ENCODE results near the gene NANOS3.
A peak's percentile ranks its signal among the peaks of the same experiment; 100 is the strongest.
"Not testable (repeated sequence)": the region's sequence is repeated elsewhere in the genome, so short reads cannot be mapped to it uniquely, and the experiment has no call there.

Gene NANOS3

DNA sequence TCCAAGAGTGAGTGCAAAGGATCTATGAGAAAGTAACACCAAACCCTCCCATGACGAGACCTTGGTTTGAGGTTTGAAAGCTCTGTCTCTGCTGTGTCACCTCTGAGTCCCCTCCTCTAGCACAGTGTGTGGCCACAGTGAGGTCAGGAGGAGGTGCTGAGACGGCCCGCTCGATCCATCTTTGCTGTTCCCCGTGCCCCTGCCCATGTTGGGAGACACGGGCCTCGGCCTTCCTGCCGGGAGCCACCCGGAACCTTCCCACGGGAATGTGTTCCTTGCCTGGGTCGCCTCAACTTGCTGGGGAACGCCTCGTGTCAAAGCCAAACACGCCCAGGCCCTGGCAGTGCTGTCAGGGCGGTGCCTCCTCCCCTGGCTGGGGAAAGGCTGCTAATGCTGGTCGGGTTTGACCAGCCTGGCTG is 10.1 kb downstream of the NANOS3 start:
- DNase-seq: no peak

DNA sequence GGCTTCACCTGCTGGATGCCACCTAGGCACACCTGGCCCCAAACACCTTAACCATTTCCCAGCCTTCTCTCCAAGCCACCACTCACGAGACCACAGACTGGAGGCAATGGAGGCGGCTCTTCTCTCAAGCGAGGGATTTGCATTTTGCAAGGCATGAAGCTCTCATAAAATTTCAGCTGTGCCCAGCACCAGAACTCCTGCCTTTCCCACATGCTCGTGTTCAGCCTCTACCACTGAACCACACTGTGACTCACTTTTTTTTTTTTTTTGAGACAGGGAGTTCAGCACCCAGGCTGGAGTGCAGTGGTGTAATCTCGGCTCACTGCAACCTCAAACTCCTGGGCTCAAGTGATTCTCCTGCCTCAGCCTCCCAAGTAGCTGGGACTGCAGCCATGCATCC is 10.6 kb downstream of the NANOS3 start:
- DNase-seq: no peak

DNA sequence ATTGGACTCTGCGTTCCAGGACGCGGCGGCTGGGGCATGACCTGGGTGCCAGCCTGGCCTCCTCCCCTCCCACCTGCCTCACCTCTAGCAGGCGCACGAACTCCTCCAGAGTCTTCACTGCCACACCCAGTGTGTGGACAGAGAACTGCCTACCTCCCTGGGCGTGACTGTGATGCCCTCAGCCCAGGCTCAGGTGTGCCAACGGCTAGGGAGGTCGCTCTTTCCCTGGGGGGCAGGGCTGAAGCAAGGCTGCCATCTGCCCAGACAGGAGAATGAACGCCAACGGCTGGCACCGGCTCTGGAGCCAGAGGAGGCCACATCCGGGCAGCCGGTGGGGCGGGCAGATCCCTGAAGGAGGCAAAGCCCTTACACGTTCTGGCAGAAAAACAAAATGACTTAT is 11.3 kb downstream of the NANOS3 start:
- DNase-seq: no peak

DNA sequence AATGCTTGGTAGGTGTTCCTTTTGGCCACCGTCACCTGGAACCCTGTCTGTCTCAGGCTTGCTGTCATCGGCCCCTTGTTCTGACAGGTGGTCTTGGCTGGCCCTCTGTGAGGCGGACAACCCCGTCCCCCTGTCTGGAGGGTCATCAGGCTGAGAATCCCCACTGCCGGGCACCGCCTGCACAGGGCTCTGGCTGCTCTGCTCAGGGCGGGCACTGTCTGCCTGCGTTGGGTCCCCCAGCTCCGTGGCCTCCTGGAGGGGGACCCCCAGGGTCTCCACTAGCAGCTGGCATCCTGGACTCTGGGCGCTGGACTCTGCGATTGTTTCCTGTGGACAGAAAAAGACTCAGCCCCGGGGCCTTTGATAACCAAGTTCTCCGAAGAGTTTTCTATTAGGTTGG is 13.2 kb downstream of the NANOS3 start:
- no peak for DNase-seq

DNA sequence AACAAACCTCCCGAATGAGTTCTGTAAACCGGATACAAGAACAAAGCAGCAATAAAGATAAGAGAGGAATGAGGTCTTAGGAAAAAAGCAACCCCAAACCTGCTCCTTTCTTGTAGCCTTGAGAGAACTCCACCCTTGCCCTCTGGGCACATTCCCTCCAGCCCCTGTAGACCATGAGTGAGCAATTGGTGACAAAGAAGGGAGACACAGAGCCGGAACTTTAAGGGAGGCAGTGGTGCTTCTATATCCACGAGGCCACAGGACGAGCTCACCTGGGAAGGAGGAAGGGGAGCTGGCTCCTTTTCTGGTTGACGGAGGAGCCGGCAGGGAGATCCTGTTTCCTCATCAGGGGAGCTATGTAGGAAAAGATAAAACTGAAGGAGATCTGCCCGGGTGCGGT is 15.9 kb downstream of the NANOS3 start:
- no peak for DNase-seq

DNA sequence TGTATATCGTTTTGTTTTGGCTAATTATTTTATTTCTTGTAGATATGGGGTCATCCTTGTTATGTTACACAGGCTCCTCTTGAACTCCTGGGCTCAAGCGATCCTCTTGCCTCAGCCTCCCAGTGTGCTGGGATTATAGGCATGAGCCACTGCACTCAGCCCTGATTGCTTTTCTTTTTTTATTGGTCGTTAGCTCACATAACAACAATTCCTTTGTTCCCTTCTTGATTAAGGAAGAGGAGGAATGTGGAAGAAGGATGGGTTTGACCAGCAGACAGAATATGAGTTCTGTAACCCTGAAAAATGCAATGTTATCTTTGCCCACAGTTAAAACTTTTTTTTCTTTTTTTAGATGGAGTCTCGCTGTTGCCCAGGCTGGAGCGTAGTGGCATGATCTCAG is 17.6 kb downstream of the NANOS3 start:
- no peak for DNase-seq

DNA sequence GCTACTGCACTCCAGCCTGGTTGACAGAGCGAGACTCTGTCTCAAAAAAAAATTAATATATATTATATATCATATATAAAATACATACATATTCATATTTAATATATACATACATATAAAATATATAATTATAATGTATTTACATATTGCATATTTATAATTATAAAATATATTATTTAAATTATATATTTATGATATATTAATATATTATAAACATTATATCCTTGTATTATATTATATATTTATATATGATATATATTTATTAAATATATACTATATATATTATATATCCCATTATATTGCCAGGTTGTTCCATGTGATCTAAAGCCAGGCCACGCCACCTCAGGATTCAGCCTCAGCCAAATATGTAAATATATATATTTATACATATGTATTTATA is 19.3 kb downstream of the NANOS3 start:
- no peak for DNase-seq

DNA sequence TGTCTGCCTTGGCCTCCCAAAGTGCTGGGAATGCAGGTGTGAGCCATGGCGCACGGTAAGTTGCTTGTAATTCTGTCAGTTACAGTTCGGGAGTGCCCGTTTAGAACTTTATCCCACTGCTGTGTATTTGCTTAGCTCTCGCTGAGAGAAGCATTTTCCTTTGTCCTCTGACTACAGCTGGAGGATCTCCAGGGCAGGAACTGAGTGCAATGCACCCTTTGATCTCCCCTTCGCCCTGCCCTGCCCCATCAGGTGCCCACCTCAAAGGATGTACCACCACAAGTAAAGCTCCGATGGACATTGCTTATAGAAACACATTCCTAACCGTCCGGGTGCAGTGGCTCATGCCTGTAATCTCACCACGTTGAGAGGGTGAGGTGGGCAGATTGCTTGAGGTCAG is 22.5 kb downstream of the NANOS3 start:
- DNase-seq: no peak

DNA sequence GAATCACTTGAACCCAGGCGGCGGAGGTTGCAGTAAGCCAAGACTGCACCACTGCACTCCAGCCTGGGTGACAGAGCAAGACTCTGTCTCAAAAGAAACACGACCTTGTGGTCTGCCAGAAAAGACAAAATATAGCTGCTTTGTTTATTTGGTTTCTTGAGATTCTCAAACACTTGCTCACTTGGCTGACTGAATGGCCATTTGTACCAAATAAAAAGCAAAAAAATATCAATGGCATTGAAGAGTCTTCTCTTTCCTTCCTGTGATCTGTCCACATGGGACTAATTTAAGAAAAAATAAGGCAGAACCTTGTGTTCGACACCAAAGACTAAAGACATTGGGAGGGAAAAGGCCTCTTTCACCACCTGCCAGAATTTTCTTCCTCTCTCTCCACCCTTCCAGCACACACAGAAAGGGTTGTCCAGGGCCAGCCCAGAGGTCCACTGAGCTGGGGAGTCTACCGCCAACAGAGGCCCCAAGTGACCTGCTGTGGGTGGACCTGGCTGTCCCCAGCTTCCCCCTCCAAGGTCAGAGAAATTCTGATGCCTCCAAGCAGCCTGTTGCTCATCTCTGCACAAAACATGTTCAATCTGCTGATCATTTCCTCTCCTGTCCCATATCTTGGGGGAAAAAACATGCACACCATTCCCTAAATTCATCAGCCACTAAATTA is 23.1 kb downstream of the NANOS3 start:
- no peak for DNase-seq

DNA sequence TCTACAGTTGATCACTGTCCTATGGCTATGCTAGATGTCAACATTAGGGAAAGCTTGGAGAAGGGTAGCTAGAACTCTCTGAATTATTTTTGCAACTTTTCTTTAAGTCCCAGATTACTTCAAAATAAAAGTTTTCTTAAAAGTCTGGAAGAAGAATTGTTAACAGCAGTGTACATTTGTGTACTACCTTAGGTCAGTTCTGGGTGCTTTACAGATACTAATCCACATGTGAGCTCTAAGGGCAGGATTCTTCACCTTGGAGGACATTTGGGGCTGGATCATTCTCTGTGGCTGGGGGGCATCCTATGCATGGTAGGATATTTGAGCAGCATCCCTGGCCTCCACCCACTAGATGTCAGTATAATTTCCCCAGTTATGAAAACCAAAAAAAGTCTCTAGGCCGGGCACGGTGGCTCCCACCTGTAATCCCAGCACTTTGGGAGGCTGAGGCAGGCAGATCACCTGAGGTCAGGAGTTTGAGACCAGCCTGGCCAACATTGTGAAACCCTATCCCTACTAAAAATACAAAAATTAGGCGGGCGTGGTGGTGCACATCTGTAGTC is 26.1 kb downstream of the NANOS3 start:
- DNase-seq: no peak

DNA sequence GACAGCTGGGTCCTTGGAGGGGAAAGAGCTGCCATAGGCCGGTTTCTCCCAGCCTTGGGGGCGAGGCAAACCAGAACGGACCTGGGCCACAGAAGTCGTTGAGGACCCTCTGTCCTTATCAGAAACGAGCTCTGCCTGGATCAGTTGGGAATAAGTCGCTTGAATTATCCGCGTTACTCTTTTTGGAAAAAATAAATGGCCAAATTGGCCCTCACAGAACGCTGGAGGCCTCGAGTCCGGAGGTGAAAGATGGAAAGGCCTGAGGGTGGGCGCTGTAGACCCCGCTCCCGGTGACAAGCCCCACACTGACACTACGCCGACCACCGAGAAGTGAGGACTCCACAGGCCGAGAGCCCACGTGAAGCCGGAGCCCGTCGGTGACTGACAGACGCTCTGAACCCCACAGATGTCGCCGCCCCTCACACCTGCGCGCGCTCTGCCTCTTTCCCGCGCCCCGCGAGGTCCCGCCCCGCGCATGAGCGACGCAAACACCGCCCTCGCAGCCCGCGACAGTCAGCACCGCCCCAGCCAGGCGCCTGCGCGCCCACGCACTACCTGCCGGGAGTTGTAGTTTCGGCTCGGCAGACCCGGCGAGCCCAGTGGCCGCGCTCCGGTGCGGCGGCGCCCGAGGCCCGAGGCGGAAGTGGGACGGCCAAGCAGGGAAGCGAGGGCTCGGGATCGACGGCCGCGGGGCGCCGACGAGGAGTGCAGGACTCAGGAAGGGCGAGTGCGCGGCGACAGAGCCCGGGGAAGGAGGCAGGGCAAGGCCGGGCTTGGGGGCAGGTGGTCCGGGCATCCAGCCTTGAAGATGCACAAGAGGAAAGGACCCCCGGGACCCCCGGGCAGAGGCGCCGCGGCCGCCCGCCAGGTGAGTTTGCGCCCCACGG is 28.9 kb downstream of the NANOS3 start, which contains the start of the genes BRME1 and CC2D1A:
Gene BRME1, minus strand, starts transcription at position 484 of the 887 bp plus-strand sequence. CDS start 1,225 bp downstream, outside the sequence.
Gene CC2D1A, plus strand, starts transcription at position 568 of the 887 bp plus-strand sequence. Its CDS starts 241 bp downstream, at position 809.
- DNase-seq: peak; percentile 50 to 72

DNA sequence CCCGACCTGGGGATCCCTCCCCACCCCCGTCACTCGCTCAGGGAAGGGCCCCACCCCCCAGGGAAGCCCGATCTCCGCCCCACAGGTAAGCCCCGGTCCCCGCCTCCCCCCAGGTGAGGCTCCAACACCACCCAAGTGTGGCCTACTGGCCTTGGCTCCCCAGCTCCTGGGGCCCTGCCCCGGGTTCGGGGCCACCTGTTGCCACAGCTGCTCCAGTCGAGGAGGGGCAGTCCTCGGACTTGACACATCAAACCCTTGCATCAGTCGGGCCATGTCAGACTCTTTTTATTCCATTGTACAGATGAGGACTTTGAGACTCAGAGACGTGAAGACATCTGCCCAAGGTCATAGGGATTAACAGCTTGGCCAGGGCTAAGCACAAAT is 29.6 kb downstream of the NANOS3 start:
- DNase-seq: no peak

DNA sequence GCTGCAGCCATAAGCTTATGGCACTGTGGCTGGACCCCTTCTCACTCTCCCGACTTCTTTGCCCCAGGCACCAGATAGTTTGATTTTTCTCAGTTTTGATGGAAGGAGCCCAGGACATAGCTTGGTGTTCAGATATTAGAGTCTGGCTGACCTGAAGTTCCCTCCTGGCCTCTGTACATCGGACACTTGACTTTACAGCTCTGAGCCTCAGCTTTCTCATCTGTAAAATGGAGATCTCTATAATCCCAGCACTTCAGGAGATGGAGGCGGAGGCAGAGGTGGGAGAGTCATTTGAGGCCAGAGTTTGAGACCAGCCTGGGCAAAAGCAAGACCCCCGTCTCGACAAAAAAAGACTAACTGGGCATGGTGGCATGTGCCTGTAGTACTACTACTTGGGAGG is 30.0 kb downstream of the NANOS3 start:
- no peak for DNase-seq

DNA sequence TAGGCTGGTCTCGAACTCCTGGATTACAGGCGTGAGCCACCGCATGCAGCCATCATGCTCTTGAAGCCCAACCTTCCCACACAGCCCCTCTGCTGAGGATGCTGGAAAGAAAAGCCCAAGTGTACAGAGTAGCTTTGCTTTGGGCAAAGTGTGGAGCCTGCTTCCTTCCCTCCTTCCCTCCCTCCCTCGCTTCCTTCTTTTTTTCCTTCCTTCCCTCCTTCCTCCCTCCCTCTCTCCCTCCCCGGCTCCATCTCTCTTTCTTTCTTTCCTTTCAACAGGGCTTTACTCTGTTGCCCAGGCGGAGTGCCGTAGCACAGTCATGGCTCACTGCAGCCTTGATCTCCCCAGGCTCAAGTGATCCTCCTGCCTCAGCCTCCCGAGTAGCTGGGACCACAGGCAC is 31.7 kb downstream of the NANOS3 start:
- DNase-seq: no peak

DNA sequence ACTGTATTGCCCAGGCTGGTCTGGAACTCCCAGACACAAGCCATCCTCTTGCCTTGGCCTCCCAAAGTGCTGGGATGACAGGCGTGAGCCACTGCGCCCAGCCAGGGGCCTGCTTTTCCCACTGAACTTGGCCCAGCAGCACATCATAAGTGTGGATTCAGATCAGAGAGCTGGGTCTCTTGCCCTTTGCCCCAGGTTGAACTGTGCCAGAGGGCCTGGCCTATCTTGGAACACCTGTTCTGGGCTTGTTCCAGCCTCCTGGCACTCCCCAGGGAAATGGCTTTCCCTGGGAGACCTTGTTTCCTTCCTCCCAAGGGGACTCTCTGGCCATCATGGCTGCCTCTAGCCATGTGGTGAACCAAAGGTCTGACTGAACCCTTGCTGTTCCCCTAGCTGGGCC is 32.5 kb downstream of the NANOS3 start:
- no peak for DNase-seq

DNA sequence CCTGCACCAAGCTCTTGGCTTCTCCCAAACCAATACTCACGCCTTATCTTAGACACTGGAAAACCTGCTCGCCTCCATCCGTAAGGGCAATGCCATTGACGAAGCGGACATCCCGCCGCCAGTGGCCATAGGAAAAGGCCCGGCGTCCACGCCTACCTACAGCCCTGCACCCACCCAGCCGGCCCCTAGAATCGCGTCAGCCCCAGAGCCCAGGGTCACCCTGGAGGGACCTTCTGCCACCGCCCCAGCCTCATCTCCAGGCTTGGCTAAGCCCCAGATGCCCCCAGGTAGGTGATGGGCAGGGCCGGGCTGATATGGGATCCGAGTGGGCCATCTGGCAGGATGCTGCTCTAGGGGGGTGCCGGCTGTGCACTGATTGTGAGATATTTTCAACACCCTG is 36.4 kb downstream of the NANOS3 start:
- DNase-seq: no peak

DNA sequence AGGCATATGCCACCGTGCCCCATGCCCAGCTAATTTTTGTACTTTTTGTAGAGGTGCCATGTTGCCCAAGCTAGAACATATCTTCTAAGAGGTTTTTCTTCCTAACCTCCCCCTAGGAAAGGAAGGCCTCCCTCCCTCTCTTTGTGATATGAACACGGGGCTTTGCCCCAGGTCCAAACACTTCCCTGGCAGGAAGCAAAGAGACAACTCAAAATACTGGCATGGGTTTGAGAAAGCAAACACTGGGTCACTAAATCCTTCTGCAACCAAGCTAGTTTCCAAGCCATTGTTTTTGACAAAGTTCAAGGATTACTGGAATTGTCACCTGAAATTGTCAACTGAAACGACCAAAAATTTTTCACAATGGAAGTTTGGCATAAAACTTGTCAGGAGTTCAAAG is 37.8 kb downstream of the NANOS3 start:
- no peak for DNase-seq

DNA sequence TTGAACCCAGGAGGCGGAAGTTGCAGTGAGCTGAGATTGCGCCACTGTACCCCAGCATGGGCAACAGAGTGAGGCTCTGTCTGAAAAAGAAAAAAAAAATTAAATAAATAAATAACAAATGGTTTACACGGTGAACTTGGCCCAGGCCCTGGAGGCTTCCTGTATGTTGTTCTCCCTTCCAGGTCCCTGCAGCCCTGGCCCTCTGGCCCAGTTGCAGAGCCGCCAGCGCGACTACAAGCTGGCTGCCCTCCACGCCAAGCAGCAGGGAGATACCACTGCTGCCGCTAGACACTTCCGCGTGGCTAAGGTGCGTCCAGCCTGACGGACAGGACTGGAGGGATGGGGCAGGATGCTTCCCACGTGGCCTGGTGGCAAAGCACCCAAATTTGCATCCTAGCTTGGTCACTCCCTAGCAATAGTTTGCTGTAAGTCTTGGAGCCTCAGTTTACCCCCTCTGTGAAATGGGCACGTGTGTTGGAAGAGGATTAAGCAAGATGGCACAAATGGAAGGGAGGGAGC is 41.0 kb downstream of the NANOS3 start:
- DNase-seq: no peak

DNA sequence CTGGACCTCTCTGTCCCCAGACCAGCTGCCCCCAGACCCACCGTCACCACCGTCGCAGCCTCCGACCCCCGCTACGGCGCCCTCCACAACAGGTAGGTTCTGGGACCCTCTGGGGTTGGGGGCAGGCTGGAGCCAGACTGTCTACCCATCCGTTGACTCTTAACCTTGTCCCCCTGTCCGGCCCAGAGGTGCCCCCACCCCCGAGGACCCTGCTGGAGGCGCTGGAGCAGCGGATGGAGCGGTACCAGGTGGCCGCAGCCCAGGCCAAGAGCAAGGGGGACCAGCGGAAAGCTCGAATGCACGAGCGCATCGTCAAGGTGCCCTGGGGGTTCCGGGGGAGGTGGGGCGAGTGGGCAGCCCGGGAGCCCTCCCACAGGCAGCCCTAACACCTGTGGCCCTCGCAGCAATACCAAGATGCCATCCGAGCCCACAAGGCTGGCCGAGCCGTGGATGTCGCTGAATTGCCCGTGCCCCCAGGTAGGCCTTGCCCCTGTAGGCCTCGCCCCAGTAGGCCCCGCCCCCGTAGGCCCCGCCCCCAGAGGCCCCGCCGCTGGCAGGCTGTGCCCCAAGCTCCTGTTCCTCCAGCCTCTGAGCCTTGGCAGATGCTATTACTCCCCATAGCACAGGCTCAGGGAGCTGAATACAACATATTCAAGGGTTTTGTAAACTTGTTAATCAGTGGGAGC is 41.9 kb downstream of the NANOS3 start:
- no peak for DNase-seq

DNA sequence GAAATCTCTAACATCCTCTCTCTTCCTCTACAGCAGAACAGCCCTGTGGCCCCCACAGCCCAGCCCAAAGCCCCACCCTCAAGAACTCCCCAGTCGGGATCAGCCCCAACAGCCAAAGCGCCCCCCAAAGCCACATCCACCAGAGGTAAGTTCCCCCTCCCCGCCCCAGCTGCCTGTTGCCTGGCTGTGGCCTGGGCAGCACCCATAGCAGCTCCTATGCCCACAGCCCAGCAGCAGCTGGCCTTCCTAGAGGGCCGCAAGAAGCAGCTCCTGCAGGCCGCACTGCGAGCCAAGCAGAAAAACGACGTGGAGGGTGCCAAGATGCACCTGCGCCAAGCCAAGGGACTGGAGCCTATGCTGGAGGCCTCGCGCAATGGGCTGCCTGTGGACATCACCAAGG is 43.6 kb downstream of the NANOS3 start:
- no peak for DNase-seq

DNA sequence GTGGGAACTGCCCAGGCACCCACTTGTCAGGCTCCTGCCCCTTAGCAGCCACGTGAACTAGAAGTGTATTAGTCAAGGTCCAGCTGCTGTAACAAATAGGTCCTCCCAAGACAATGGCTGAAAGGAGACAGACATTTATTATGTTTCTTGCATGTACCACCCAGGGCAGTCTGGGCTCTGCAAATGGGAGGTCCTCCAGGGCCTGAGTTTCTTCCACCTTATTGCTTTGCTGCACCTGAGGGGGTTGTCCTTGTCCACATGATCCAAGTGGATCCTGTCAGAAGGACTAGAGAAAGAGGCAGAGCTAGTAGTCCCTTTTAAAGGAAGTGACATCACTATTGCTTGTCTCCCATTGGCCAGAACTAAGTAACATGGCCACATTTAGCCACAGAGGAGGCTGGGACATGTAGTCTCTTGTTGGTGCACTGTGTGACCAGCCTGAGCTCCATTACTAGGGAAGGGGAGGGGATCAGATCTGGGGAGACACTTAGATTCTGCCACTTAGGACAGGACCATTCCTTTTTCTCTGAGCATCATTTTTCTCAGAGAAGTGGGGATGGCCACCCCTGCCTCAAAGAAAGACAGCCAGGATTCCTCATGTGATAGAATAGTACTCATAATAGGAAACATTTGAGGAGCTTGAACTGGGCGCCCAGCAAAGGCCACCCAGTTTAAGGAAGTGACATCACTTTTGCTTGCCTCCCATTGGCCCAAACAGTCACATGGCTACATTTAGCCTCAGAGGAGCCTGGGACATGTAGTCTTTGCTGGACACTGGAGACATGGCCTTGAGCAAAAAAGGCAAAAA is 44.2 kb downstream of the NANOS3 start:
- DNase-seq: no peak

DNA sequence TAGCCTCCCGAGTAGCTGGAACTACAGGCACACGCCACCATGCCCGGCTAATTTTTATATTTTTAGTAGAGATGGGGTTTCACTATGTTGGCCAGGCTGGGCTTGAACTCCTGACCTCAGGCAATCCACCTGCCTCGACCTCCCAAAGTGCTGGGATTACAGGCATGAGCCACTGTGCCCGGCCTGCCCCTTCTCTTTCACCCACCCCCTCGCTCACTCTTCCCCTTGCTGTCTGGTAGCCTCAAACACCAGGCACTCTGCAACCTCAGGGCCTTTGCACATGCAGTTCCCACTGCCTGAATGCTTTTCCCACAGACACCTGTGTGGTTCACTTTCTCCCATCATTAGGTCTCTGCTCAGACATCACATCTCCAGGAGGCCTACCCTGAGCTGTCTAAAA is 45.2 kb downstream of the NANOS3 start:
- DNase-seq: not testable (repeated sequence)

All from NCI-H187 (cell line).